WERI-Rb-1 (cell line): ENCODE results near the gene TENM4.

Source experiments
- DNase-seq: peaks from one replicate; pipeline ENCODE4 v3.0.0-alpha.2; 2020
- H3K27ac ChIP-seq: fragments of 250-450 bp; sonication (Bioruptor Pico); 2 replicates; pipeline ENCODE4 v1.5.1; 2020; ENCODE audit warnings: mild to moderate bottlenecking, moderate library complexity
- H3K27me3 ChIP-seq: fragments of 250-450 bp; sonication (Bioruptor Pico); 2 replicates; pipeline ENCODE4 v1.5.1; 2021; ENCODE audit warnings: mild to moderate bottlenecking, low read depth, moderate library complexity; ENCODE audit not compliant: insufficient read depth, severe bottlenecking
- H3K36me3 ChIP-seq: fragments of 250-450 bp; sonication (Bioruptor Pico); 2 replicates; pipeline ENCODE4 v1.5.1; 2020; ENCODE audit warnings: mild to moderate bottlenecking, moderate library complexity
- H3K4me3 ChIP-seq: 2 replicates; pipeline ENCODE4 v1.5.1; 2011; ENCODE audit warnings: low read depth, mild to moderate bottlenecking, control low read depth, low read length
- H3K9me3 ChIP-seq: fragments of 250-450 bp; sonication (Bioruptor Pico); 2 replicates; pipeline ENCODE4 v1.5.1; 2021; ENCODE audit warnings: mild to moderate bottlenecking, moderate library complexity; ENCODE audit not compliant: severe bottlenecking
- CTCF ChIP-seq: IDR thresholded peaks from 2 replicates; pipeline ENCODE4 v1.5.1; 2011; ENCODE audit warnings: low read depth, mild to moderate bottlenecking, control low read depth, inconsistent platforms, low read length

TENM4 gene

GRCh38 chr11:79484872-79485271 is 44.0 kb upstream of the TENM4 start:
- no peaks in the 10 kb centered on the region for H3K36me3 ChIP-seq
- TF ChIP-seq CTCF, result no peak
- H3K9me3 ChIP-seq, result no peaks in the 10 kb centered on the region
- no peak for DNase-seq
- H3K27ac ChIP-seq, result no peak overlapping the region
- no peak overlapping the region for H3K4me3 ChIP-seq
- peaks cover 20% of the 10 kb centered on the region for H3K27me3 ChIP-seq

GRCh38 chr11:79482800-79483199 is 42.0 kb upstream of the TENM4 start:
- no peaks in the 10 kb centered on the region for H3K9me3 ChIP-seq
- H3K4me3 ChIP-seq, result no peak overlapping the region
- no peak for TF ChIP-seq CTCF
- H3K27ac ChIP-seq, result no peak overlapping the region
- peaks cover 9% of the 10 kb centered on the region for H3K27me3 ChIP-seq
- H3K36me3 ChIP-seq, result no peaks in the 10 kb centered on the region
- DNase-seq, result no peak

- Histone ChIP-seq H3K4me3 (no peak overlapping the region), H3K36me3 (no peaks in the 10 kb centered on the region), H3K27me3 (peaks cover 14% of the 10 kb centered on the region), H3K9me3 (no peaks in the 10 kb centered on the region), H3K27ac (no peak overlapping the region)
- no peak for DNase-seq
- TF ChIP-seq CTCF, result no peak
Measured at GRCh38 chr11:79481795-79482194, 41.0 kb upstream of the TENM4 start.

- TF ChIP-seq CTCF, result no peak
- no peak overlapping the region for H3K27ac ChIP-seq
- H3K27me3 ChIP-seq, result peaks cover 10% of the 10 kb centered on the region
- H3K4me3 ChIP-seq, result no peak overlapping the region
- no peaks in the 10 kb centered on the region for H3K9me3 ChIP-seq
- no peak for DNase-seq
- H3K36me3 ChIP-seq, result no peaks in the 10 kb centered on the region
Measured at GRCh38 chr11:79480864-79481263, 40.0 kb upstream of the TENM4 start.

DNA sequence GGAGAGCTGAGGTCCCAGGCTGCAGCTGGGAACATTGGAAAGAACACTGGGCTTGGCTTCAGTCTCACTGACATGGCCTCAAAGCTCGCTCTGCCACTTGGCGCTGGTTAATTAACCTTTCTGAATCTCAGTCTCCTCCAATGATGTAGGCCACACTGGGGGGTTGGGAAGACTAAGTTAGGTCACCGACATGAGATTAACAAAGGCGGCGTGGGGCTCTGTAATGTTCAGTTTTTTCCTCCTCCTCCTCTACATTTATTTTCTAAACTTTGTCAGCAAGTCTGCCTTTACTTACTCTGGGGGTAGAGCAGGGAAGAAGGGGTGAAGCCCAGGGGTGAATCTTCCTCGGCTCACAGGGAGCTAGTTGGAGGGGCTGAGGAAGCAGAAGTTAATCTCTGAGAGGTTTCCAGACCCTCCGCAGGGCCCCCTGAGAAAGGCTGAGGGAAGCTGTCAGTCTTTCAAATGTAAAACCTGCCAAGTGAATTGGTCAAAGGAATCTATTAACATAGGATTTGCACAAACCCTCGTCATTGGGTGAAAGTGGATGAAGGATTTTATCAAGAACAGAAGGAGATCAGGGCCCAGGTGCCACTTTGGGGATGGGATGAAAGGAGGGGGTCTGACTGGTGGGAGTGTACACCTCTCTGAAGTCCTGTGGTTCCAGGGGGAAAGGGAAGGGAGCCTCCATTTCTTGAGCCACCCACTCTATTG is 32.1 kb upstream of the TENM4 start:
- H3K9me3 ChIP-seq, result no peaks in the 10 kb centered on the region
- no peak overlapping the region for H3K4me3 ChIP-seq
- no peak for TF ChIP-seq CTCF
- H3K36me3 ChIP-seq, result no peaks in the 10 kb centered on the region
- no peak for DNase-seq
- H3K27ac ChIP-seq, result no peak overlapping the region
- peaks cover 22% of the 10 kb centered on the region for H3K27me3 ChIP-seq
